Lower lobe of right lung (tissue), 2 donors: ENCODE data around the gene RAMP1. TPM values are rescaled to one million over a fixed set of nuclear protein-coding genes. Genes with fewer than 3 reads are reported as not detected.

Source experiments
- ATAC-seq, 2 donors: fragments of 200-7000 bp; cut with Tn5 transposase; one replicate each; pipeline ENCODE4 v1.9.1; 2020 to 2022; ENCODE audit warnings: mild to moderate bottlenecking in 2 of 2, moderate library complexity in 2 of 2
- DNase-seq: peaks from one replicate; pipeline ENCODE4 v3.0.0-alpha.2; 2020
- H3K27ac ChIP-seq: fragments of 200-600 bp; one replicate; pipeline ENCODE4 v1.8.0; 2022
- H3K27me3 ChIP-seq: fragments of 200-600 bp; one replicate; pipeline ENCODE4 v1.8.0; 2022; ENCODE audit warnings: low read depth
- H3K36me3 ChIP-seq: fragments of 200-600 bp; one replicate; pipeline ENCODE4 v1.8.0; 2022; ENCODE audit warnings: mild to moderate bottlenecking
- H3K4me1 ChIP-seq: fragments of 200-600 bp; one replicate; pipeline ENCODE4 v1.8.0; 2022
- H3K4me3 ChIP-seq: fragments of 200-600 bp; one replicate; pipeline ENCODE4 v1.8.0; 2022; ENCODE audit warnings: mild to moderate bottlenecking
- H3K9me3 ChIP-seq: fragments of 200-600 bp; one replicate; pipeline ENCODE4 v1.8.0; 2022
- intact Hi-C: fragments of 100-400 bp; cut with DNase I; formaldehyde crosslinking; loops from one replicate; pipeline ENCODE4 v1.11.0; 2022
- total RNA-seq: library from RNA; stranded (reverse); fragmentation: NEBNext Ultra II Directional; extraction: Animal tissue kit (Norgen Biotek cat#: 25700); gene quantifications from one replicate; pipeline ENCODE4 v1.2.1, GENCODE V29; 2021
- TF ChIP-seq, protein P1 (sequence below): fragments of 200-600 bp; IDR thresholded peaks from one replicate; pipeline ENCODE4 v1.8.0; 2022; ENCODE audit warnings: antibody characterized with exemption, mild to moderate bottlenecking
- donor health status: DM: no; HTN: yes; CAD: no; lungs with severe emphysema.

The RAMP1 gene
- total RNA-seq, 1 donor from 2014 or later: 5.1 TPM

DNA sequence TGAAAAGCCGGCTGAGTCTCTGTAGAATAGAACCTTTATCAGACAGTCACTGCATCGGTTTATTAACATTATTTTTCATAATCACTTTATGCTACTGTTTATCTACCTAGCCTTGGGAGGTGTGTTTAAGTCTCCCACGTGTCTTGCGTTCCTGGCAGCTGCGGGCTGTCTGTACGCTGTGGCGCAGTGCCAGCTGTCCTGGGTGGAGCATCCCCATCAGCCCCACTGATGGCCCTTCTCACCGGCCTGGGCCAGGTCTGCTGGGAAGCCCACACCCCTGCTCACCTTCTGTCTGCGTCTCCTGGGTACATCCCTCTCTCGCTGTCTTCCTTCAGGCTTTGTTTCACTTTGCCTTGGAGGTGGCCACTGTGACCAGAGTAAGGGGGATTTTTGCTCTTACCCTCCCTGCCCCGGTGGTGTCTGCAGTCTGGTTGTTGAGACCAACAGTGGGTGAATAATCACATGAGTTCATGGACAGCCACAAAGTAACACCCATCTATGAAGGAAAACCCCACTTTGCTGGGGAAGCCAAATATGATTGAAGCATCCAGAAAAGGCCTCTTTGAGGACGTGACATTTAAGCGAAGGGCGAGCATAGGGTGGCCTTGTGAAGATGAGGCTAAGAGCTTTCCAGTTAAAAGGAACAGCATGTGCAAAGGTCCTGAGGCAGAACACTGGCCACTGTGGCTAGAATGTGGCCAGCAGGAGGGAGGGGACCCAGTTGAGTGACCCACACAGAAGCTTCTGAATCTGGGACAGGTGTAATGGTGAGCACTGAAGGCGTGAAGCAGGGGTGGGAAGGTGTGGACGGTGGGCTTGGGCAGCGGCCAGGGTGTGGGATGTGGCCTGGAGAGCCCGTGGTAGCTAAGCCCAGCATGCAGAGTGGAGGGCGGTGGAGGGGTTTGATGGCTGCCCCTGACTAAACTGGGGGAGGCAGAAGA is 41.7 kb downstream of the RAMP1 start:
- ATAC-seq: no peak
- Histone ChIP-seq H3K4me1 (peaks cover 30% of the 10 kb centered on the region), H3K27ac (no peak overlapping the region), H3K36me3 (no peaks in the 10 kb centered on the region), H3K27me3 (no peaks in the 10 kb centered on the region), H3K4me3 (no peak overlapping the region), H3K9me3 (no peaks in the 10 kb centered on the region)
- DNase-seq: peak; percentile 22
- intact Hi-C loops: no loop called here
- TF ChIP-seq, protein P1, sequence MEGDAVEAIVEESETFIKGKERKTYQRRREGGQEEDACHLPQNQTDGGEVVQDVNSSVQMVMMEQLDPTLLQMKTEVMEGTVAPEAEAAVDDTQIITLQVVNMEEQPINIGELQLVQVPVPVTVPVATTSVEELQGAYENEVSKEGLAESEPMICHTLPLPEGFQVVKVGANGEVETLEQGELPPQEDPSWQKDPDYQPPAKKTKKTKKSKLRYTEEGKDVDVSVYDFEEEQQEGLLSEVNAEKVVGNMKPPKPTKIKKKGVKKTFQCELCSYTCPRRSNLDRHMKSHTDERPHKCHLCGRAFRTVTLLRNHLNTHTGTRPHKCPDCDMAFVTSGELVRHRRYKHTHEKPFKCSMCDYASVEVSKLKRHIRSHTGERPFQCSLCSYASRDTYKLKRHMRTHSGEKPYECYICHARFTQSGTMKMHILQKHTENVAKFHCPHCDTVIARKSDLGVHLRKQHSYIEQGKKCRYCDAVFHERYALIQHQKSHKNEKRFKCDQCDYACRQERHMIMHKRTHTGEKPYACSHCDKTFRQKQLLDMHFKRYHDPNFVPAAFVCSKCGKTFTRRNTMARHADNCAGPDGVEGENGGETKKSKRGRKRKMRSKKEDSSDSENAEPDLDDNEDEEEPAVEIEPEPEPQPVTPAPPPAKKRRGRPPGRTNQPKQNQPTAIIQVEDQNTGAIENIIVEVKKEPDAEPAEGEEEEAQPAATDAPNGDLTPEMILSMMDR: no peak

DNA sequence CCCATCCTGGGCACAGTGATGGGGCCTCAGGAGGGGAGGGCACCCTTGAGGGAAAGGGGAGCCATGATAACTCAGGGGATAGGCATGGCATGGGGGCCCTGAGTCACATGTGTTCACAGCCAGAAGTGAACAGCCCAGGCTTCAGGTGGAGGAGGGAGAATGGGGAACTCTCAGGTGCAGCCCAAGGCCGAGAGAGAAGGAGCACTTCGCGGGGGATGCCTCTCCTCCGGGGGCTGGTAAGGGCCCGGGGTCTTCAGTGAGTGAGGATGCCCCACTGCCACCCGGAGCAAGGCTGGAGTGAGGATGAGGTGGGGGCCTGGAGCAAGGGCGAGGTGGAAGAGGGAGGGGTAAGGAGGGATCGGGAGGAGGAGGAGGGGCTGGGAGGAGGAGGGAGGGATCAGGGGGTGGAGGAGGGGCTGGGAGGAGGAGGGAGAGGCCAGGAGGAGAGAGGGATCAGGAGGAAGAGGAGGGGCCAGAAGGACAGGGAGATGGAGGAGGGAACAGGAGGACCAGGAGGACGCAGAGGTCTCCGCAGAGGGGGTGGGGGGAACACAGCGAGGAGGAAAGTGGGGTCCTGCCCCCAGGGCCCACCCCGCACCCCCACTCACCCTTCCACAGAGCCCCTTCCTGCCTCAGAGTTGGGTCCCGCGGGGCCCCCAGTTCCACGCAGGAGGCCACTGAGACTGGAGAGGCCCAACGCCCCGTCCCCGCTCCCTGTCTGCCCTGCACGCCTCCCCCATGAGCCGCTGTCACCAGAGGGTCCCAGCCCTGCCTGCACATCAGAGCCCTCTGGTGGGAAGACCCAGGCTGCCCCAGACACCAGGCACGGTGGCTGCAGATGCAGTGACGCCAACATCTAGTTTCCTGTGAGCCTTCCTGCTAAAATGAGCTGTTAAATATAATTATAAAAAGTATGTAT is 42.8 kb downstream of the RAMP1 start:
- no peak overlapping the region for H3K27ac ChIP-seq
- ATAC-seq: no peak
- peak; percentile 42 for DNase-seq
- no peak overlapping the region for H3K4me3 ChIP-seq
- TF ChIP-seq, protein P1: no peak
- no peaks in the 10 kb centered on the region for H3K27me3 ChIP-seq
- no peaks in the 10 kb centered on the region for H3K9me3 ChIP-seq
- intact Hi-C loops: no loop called here
- no peaks in the 10 kb centered on the region for H3K36me3 ChIP-seq
- H3K4me1 ChIP-seq: peaks cover 30% of the 10 kb centered on the region

DNA sequence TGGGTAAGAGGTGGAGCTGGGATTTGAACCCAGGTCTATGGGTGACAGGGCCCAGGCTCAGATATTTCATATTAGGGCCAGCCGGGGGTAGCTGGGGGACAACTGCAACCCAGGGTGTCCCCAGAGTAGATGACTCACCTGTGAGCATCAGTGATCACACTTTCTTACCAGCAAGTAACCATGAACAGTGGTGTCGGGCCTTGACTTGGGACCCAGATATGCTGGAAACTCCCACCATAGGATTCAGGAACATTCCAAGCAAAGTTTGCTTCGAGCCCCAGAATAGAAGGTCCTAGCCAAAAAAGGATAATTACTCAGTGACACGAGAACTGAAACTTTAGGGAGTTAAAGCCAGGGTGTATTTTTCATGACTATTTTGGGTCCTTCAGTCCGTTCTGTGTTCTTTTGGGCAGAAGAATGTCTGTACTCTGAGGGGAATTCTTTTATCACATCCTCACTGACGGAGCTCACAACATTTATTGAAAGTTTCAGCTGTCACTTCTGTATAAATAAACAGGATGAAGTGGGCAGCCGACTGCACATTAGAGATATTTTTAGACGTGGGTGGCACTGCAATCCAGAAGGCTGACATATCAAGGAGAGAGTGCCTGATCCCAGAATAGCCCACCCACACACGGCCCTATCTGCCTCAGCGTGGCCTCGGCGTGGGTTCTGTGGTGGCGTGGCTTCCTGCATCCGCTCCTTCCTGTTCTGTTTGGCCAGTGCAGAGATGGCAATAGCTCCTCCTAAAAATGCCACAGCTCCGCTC is 45.6 kb downstream of the RAMP1 start:
- ATAC-seq (peak; percentile 85), DNase-seq (peak; percentile 68)
- Histone ChIP-seq H3K4me1 (peaks cover 15% of the 10 kb centered on the region), H3K9me3 (no peaks in the 10 kb centered on the region), H3K27ac (peak overlapping the region; percentile 69), H3K36me3 (no peaks in the 10 kb centered on the region), H3K4me3 (no peak overlapping the region), H3K27me3 (no peaks in the 10 kb centered on the region)
- TF ChIP-seq, protein P1: no peak
- intact Hi-C loops: no loop called here

DNA sequence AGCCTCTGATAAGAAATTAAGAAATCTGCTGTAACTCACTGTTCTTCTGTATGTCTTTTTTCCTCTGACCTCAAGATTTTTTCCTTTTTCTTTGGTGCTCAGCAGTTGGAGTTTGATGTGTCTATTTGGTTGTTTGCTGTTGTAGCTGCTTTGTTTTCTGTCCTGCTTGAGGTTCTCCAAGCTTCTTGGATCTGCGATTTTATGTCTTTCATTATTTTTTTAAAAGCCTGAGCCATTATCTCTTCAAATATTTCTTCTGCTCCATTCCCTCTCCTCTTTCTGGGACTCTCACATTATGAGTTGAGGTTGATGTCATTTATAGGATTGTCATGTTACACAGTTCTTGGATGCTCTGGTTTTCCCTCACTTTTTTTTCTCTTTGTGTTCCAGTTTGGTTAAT is 47.7 kb downstream of the RAMP1 start:
- Histone ChIP-seq H3K4me3 (no peak overlapping the region), H3K9me3 (no peaks in the 10 kb centered on the region), H3K27me3 (no peaks in the 10 kb centered on the region), H3K4me1 (peaks cover 15% of the 10 kb centered on the region), H3K36me3 (no peaks in the 10 kb centered on the region), H3K27ac (no peak overlapping the region)
- intact Hi-C loops: no loop called here
- DNase-seq: no peak
- TF ChIP-seq, protein P1: no peak
- no peak for ATAC-seq
